ENCODE results near the gene FADS2.
"Not testable (repeated sequence)": the region's sequence is repeated elsewhere in the genome, so short reads cannot be mapped to it uniquely, and the experiment has no call there.

FADS2 gene

DNA sequence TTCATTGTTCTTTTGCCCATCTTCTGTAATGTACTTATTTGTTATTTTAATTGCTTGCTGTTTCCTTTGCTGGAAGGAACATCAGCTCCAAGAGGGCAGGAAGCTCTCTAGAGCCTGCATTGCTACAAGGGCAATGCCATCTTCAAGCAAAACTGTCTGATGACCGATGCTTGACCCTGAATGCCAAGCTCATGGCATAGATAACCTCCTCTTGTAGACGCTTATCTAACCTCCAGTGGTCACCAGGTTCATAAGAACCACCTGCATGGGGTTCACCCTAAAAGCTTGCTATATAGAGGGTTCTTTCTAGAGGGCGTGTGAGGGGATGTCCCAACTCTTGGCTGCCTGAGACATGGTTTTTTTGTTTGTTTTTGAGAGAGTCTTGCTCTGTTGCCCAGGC, 46.8 kb downstream of the FADS2 start:
- H2AFZ ChIP-seq (ENCODE audit: low read depth, low read length) = no peak overlapping the region
- H3K4me3 ChIP-seq (ENCODE audit: low read length) = no peak overlapping the region
- no peaks in the 10 kb centered on the region for H3K27me3 ChIP-seq (ENCODE audit: insufficient read depth, low read length)
- peaks cover 12% of the 10 kb centered on the region for H3K4me1 ChIP-seq (ENCODE audit: insufficient read depth, low read length)
- no peaks in the 10 kb centered on the region for H3K9me3 ChIP-seq (ENCODE audit: low read length)
- no peaks in the 10 kb centered on the region for H3K36me3 ChIP-seq (ENCODE audit: insufficient read depth, low read length)

DNA sequence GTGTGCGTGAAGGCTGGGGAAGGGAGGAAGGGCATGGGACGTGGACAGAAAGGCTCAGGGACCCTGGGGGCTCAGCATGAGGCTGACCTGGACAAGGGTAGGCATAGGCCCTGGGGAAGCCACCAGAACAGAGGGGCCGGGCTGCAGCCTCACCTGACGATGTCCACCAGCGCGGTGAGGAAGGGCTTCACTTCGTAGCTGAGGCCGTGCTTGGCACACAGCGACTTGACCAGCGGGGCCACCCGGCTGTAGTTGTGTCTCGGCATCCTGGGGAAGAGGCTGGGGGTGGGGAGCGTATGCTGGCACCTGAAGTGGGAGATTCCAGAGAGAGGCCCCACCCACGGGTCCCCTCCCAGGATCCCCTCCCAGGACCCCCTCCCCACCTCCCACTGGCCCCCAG, 47.6 kb downstream of the FADS2 start:
- no peak overlapping the region for H3K4me3 ChIP-seq (ENCODE audit: low read length)
- H3K4me1 ChIP-seq (ENCODE audit: insufficient read depth, low read length) = peaks cover 3% of the 10 kb centered on the region
- no peaks in the 10 kb centered on the region for H3K27me3 ChIP-seq (ENCODE audit: insufficient read depth, low read length)
- H2AFZ ChIP-seq (ENCODE audit: low read depth, low read length) = no peak overlapping the region
- H3K36me3 ChIP-seq (ENCODE audit: insufficient read depth, low read length) = no peaks in the 10 kb centered on the region
- no peaks in the 10 kb centered on the region for H3K9me3 ChIP-seq (ENCODE audit: low read length)

GRCh38 chr11:61879152-61879551, 51.1 kb downstream of the FADS2 start:
- Histone ChIP-seq H3K9me3 (ENCODE audit: low read length) (no peaks in the 10 kb centered on the region), H3K27me3 (ENCODE audit: insufficient read depth, low read length) (no peaks in the 10 kb centered on the region), H3K36me3 (ENCODE audit: insufficient read depth, low read length) (no peaks in the 10 kb centered on the region), H2AFZ (ENCODE audit: low read depth, low read length) (no peak overlapping the region), H3K4me1 (ENCODE audit: insufficient read depth, low read length) (peaks cover 6% of the 10 kb centered on the region), H3K4me3 (ENCODE audit: low read length) (no peak overlapping the region)

DNA sequence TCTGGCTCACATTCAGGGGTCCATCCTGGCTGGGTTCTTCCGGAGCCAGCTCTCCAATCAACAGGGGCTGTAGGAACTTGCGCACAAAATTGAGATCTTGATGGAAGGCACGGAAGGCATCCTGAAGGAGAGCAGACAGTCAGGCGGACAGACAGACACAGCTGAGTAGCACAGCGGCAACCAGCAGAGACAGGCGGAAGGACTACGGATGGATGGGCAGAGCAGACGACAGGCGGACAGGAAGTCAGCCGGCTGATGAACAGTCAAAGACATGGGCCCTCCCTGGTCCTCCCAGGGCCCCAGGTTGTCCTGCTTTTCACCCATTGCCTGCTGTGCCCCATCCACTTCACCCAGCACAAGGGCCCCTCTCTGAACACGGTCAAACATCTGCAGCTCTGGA, 51.9 kb downstream of the FADS2 start:
- Histone ChIP-seq H3K36me3 (ENCODE audit: insufficient read depth, low read length) (no peaks in the 10 kb centered on the region), H3K27me3 (ENCODE audit: insufficient read depth, low read length) (no peaks in the 10 kb centered on the region), H3K9me3 (ENCODE audit: low read length) (no peaks in the 10 kb centered on the region), H3K4me1 (ENCODE audit: insufficient read depth, low read length) (peaks cover 6% of the 10 kb centered on the region), H3K4me3 (ENCODE audit: low read length) (no peak overlapping the region), H2AFZ (ENCODE audit: low read depth, low read length) (no peak overlapping the region)

GRCh38 chr11:61880454-61880853, 52.4 kb downstream of the FADS2 start:
- no peaks in the 10 kb centered on the region for H3K9me3 ChIP-seq (ENCODE audit: low read length)
- H3K36me3 ChIP-seq (ENCODE audit: insufficient read depth, low read length) = no peaks in the 10 kb centered on the region
- H3K4me1 ChIP-seq (ENCODE audit: insufficient read depth, low read length) = peaks cover 6% of the 10 kb centered on the region
- H2AFZ ChIP-seq (ENCODE audit: low read depth, low read length) = no peak overlapping the region
- H3K4me3 ChIP-seq (ENCODE audit: low read length) = no peak overlapping the region
- no peaks in the 10 kb centered on the region for H3K27me3 ChIP-seq (ENCODE audit: insufficient read depth, low read length)

DNA sequence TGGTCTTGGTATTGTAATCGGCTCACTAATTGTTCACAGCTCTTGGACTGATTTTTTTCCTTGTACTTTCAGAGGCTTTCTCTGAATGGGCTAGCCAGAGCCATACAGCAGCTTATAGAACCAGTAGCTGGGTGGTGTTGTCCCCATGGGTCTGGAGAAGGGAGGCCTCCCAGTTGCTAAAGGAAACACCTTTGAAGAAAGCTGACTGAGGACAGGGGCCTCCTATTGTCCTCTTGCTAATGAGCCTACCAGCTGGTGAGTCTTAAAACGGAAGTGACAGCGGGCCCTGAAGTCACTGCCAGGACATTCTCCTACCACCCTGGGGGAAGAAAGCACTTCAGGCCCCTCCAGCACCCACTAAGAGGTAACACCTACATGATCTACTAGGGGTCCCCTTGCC, 53.3 kb downstream of the FADS2 start:
- Histone ChIP-seq H3K9me3 (ENCODE audit: low read length) (no peaks in the 10 kb centered on the region), H3K36me3 (ENCODE audit: insufficient read depth, low read length) (no peaks in the 10 kb centered on the region), H3K4me3 (ENCODE audit: low read length) (no peak overlapping the region), H3K27me3 (ENCODE audit: insufficient read depth, low read length) (no peaks in the 10 kb centered on the region), H3K4me1 (ENCODE audit: insufficient read depth, low read length) (peaks cover 6% of the 10 kb centered on the region), H2AFZ (ENCODE audit: low read depth, low read length) (no peak overlapping the region)

GRCh38 chr11:61882267-61882666, 54.2 kb downstream of the FADS2 start:
- not testable (repeated sequence) for H3K27me3 ChIP-seq (ENCODE audit: insufficient read depth, low read length); H3K9me3 ChIP-seq (ENCODE audit: low read length); H3K4me1 ChIP-seq (ENCODE audit: insufficient read depth, low read length); H2AFZ ChIP-seq (ENCODE audit: low read depth, low read length); H3K36me3 ChIP-seq (ENCODE audit: insufficient read depth, low read length); H3K4me3 ChIP-seq (ENCODE audit: low read length)

DNA sequence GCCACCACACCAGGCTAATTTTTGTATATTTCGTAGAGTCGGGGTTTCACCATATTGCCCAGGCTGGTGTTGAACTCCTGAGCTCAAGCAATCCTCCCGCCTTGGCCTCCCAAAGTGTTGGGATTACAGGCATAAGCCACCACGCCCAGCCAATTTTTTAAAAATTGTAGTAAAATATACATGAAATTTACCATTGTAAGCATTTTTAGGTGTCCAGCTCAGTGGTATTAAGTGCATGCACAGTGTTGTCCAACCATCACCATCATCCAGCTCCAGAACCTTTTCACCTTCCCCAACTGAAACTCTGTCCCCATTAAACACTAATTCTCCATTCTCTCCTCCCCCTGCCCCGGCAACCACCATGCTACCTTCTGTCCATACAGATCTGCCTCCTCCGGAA, 54.8 kb downstream of the FADS2 start:
- no peaks in the 10 kb centered on the region for H3K36me3 ChIP-seq (ENCODE audit: insufficient read depth, low read length)
- H3K9me3 ChIP-seq (ENCODE audit: low read length) = peaks cover 4% of the 10 kb centered on the region

DNA sequence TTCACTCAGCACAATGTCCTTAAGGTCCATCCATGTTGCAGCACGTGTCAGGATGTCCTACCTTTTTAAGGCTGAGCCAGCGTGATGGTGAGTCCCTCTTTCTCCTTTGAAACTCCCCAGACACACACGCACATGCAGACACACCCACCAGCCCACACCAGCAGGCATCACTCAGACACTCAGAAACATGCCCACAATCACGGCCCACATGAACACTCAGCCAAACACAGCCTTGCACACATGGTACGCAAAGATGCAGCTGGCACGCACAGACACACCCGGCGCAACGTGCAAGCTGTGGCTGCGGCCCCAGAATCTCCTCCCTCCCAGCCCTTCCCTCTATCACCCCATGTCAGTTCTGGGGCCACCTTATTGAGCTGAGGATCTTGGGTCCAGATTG, 55.2 kb downstream of the FADS2 start:
- Histone ChIP-seq H3K4me1 (ENCODE audit: insufficient read depth, low read length) (peaks cover 6% of the 10 kb centered on the region), H3K9me3 (ENCODE audit: low read length) (peaks cover 4% of the 10 kb centered on the region), H3K4me3 (ENCODE audit: low read length) (no peak overlapping the region), H3K36me3 (ENCODE audit: insufficient read depth, low read length) (no peaks in the 10 kb centered on the region), H3K27me3 (ENCODE audit: insufficient read depth, low read length) (no peaks in the 10 kb centered on the region), H2AFZ (ENCODE audit: low read depth, low read length) (no peak overlapping the region)

More for the DNA sequence above, 54.8 kb downstream of the FADS2 start:
- Histone ChIP-seq H3K27me3 (ENCODE audit: insufficient read depth, low read length) (no peaks in the 10 kb centered on the region), H2AFZ (ENCODE audit: low read depth, low read length) (no peak overlapping the region), H3K4me3 (ENCODE audit: low read length) (no peak overlapping the region), H3K4me1 (ENCODE audit: insufficient read depth, low read length) (peaks cover 6% of the 10 kb centered on the region)

DNA sequence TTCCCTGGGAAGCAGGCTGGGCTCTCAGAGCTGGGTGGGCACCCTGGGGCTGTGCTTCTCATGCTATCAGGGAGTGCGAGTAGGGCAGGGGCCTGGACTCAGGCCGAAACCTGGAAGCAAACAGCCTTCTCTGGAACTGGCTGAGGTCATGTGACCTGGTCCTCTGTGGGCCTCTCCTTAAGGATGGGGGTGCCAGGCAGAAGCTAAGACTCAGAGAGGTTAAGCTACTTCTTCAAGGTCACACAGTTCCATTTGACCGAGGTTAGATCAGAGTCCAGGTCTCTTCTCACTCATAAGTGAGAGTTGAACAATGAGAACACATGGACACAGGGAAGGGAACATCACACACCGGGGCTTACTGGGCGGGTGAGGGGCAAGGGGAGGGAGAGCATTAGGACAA, 55.8 kb downstream of the FADS2 start:
- Histone ChIP-seq H3K9me3 (ENCODE audit: low read length) (peaks cover 4% of the 10 kb centered on the region), H3K4me3 (ENCODE audit: low read length) (no peak overlapping the region), H3K27me3 (ENCODE audit: insufficient read depth, low read length) (no peaks in the 10 kb centered on the region), H3K4me1 (ENCODE audit: insufficient read depth, low read length) (peaks cover 6% of the 10 kb centered on the region), H2AFZ (ENCODE audit: low read depth, low read length) (no peak overlapping the region), H3K36me3 (ENCODE audit: insufficient read depth, low read length) (no peaks in the 10 kb centered on the region)

DNA sequence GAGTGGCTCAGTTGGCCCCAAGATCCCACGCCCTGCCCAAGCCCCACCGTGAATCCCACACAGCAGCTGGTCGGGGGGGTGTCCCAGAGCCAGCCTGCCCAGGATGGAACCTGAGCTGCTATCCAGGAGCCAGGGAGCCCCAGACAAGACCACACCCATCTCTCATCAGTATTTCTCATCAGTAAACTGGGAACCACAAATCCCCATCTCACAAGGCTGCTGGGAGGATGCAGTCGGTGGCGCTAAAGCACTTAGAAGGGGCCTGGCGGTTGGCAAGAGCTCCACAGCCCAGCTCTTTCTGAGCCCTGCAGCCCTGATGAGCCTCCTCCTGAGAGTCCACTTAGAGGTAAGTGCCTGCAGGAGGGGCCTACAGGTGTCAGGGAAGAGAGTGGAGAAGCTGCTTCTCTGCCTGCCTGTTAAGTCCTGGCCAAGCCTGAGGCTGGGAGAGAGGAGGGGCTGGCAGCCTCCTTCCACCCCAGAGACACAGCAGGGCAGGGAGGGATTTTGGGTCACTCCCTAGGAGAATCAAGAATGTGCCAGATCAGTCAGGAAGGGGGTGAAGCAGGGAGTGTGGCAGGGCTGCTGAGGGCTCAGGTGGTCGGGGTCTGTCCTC, 57.2 kb downstream of the FADS2 start:
- no peaks in the 10 kb centered on the region for H3K27me3 ChIP-seq (ENCODE audit: insufficient read depth, low read length)
- no peaks in the 10 kb centered on the region for H3K36me3 ChIP-seq (ENCODE audit: insufficient read depth, low read length)
- H3K9me3 ChIP-seq (ENCODE audit: low read length) = peaks cover 4% of the 10 kb centered on the region
- H2AFZ ChIP-seq (ENCODE audit: low read depth, low read length) = no peak overlapping the region
- H3K4me1 ChIP-seq (ENCODE audit: insufficient read depth, low read length) = peaks cover 8% of the 10 kb centered on the region
- H3K4me3 ChIP-seq (ENCODE audit: low read length) = no peak overlapping the region

GRCh38 chr11:61885784-61886580, 57.9 kb downstream of the FADS2 start:
- no peak overlapping the region for H3K4me3 ChIP-seq (ENCODE audit: low read length)

DNA sequence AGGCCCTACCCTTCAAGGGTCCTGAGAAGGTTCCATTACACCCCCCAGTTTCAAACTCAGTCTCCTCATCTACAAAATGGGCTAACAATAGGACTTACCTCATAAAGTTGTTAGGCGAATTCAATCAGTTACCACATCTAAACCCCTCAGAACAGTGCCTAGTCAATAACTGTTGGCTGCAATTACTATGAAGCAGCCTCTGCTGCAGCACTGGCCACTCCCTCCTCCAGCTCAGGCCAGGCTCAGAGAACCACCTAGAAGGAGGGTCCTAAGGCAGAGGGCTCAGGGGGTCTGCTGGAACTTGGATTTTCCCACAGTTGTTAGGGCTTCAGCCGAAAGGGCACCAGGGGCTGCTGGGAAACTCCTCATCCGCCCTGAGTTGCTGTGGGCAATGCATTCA, 58.5 kb downstream of the FADS2 start:
- H3K4me3 ChIP-seq (ENCODE audit: low read length) = no peak overlapping the region
- no peaks in the 10 kb centered on the region for H3K36me3 ChIP-seq (ENCODE audit: insufficient read depth, low read length)
- H3K27me3 ChIP-seq (ENCODE audit: insufficient read depth, low read length) = peaks cover 2% of the 10 kb centered on the region
- no peak overlapping the region for H2AFZ ChIP-seq (ENCODE audit: low read depth, low read length)
- H3K4me1 ChIP-seq (ENCODE audit: insufficient read depth, low read length) = peaks cover 9% of the 10 kb centered on the region
- peaks cover 4% of the 10 kb centered on the region for H3K9me3 ChIP-seq (ENCODE audit: low read length)

More at GRCh38 chr11:61885784-61886580, 57.9 kb downstream of the FADS2 start:
- Histone ChIP-seq H3K9me3 (ENCODE audit: low read length) (peaks cover 4% of the 10 kb centered on the region), H3K36me3 (ENCODE audit: insufficient read depth, low read length) (no peaks in the 10 kb centered on the region), H3K27me3 (ENCODE audit: insufficient read depth, low read length) (peaks cover 2% of the 10 kb centered on the region), H3K4me1 (ENCODE audit: insufficient read depth, low read length) (peaks cover 15% of the 10 kb centered on the region), H2AFZ (ENCODE audit: low read depth, low read length) (no peak overlapping the region)

Data from neuron (in vitro differentiated cells).